SU-DHL-6 (cell line): ENCODE measurements around the gene KCNIP3.

Source experiments
- H2AFZ ChIP-seq: fragments of 200-600 bp; sonication (generic); 2 replicates; pipeline ENCODE4 v1.6.1; 2014; ENCODE audit warnings: low read depth, mild to moderate bottlenecking, moderate library complexity, mixed read lengths, antibody characterized with exemption, low read length; ENCODE audit not compliant: severe bottlenecking
- H3F3A ChIP-seq: fragments of 200-600 bp; shearing (Covaris generic); 2 replicates; pipeline ENCODE4 v1.6.0; 2016; ENCODE audit warnings: antibody characterized with exemption, mild to moderate bottlenecking; ENCODE audit not compliant: insufficient read depth
- H3K27ac ChIP-seq: fragments of 200-600 bp; sonication (generic); 2 replicates; pipeline ENCODE4 v1.5.1; 2016; ENCODE audit warnings: low read depth, mild to moderate bottlenecking, low read length, moderate library complexity, mixed read lengths
- H3K27me3 ChIP-seq: fragments of 200-600 bp; sonication (generic), shearing (Covaris generic); 2 replicates; pipeline ENCODE4 v1.6.0; 2014; ENCODE audit warnings: mild to moderate bottlenecking, low read length
- H3K36me3 ChIP-seq: fragments of 200-600 bp; sonication (generic); 2 replicates; pipeline ENCODE4 v1.6.1; 2014; ENCODE audit warnings: mild to moderate bottlenecking, low read length, mixed read lengths
- H3K4me2 ChIP-seq: fragments of 300-600, 200-600 bp; shearing (Covaris generic), sonication (generic); 2 replicates; pipeline ENCODE4 v1.6.0; 2014; ENCODE audit warnings: low read length, low read depth, mild to moderate bottlenecking; ENCODE audit not compliant: poor library complexity, severe bottlenecking
- H3K4me3 ChIP-seq: fragments of 200-600 bp; sonication (generic); 2 replicates; pipeline ENCODE4 v1.5.1; 2014; ENCODE audit warnings: antibody characterized with exemption, low read length, mild to moderate bottlenecking, mixed read lengths; ENCODE audit not compliant: insufficient read depth, poor library complexity, severe bottlenecking
- H3K79me2 ChIP-seq: fragments of 200-600 bp; sonication (generic); 2 replicates; pipeline ENCODE4 v1.6.1; 2014; ENCODE audit warnings: mild to moderate bottlenecking, low read length, moderate library complexity; ENCODE audit not compliant: insufficient read depth
- H3K9ac ChIP-seq: fragments of 200-600 bp; sonication (generic); 2 replicates; pipeline ENCODE4 v1.7.0; 2014; ENCODE audit warnings: mild to moderate bottlenecking, low read length
- H3K9me2 ChIP-seq: fragments of 200-600 bp; sonication (generic); replicated peaks from 2 replicates; pipeline ENCODE4 v1.6.1; 2014; ENCODE audit warnings: low read length; ENCODE audit not compliant: insufficient read depth
- H3K9me3 ChIP-seq: fragments of 200-600 bp; sonication (generic); 2 replicates; pipeline ENCODE4 v1.6.1; 2014; ENCODE audit warnings: low read length, mixed read lengths; ENCODE audit not compliant: insufficient read depth
- H4K20me1 ChIP-seq: fragments of 200-600 bp; sonication (generic); 2 replicates; pipeline ENCODE4 v1.6.1; 2014; ENCODE audit warnings: low read depth, mild to moderate bottlenecking, antibody characterized with exemption, low read length, moderate library complexity, mixed read lengths
- CTCF ChIP-seq: fragments of 200-600 bp; sonication (generic); IDR thresholded peaks from one replicate; pipeline ENCODE4 v1.5.1; 2017; ENCODE audit warnings: antibody characterized with exemption, mild to moderate bottlenecking, low read length, moderate library complexity; ENCODE audit not compliant: insufficient read depth, poor library complexity, severe bottlenecking
- EZH2phosphoT487 ChIP-seq: fragments of 200-600 bp; sonication (generic), shearing (Covaris generic); conservative IDR thresholded peaks from 2 replicates; pipeline ENCODE4 v1.6.1; 2018; ENCODE audit warnings: mild to moderate bottlenecking, antibody characterized with exemption, low read length, moderate library complexity, mixed read lengths

KCNIP3 gene

GRCh38 chr2:95386031-95386430 lies 88.9 kb downstream of the KCNIP3 start:
- H3K36me3 ChIP-seq: no peaks in the 10 kb centered on the region
- no peak overlapping the region for H3K9ac ChIP-seq
- H3F3A ChIP-seq: no peaks in the 10 kb centered on the region
- H3K27me3 ChIP-seq: no peaks in the 10 kb centered on the region
- H3K9me2 ChIP-seq: no peaks in the 10 kb centered on the region
- H2AFZ ChIP-seq: no peak overlapping the region
- H3K4me2 ChIP-seq: no peak overlapping the region
- no peak overlapping the region for H3K4me3 ChIP-seq
- no peaks in the 10 kb centered on the region for H3K79me2 ChIP-seq
- no peak for TF ChIP-seq EZH2phosphoT487
- TF ChIP-seq CTCF: no peak
- no peaks in the 10 kb centered on the region for H4K20me1 ChIP-seq
- no peaks in the 10 kb centered on the region for H3K9me3 ChIP-seq
- no peak overlapping the region for H3K27ac ChIP-seq

GRCh38 chr2:95387358-95387757 lies 90.2 kb downstream of the KCNIP3 start:
- no peaks in the 10 kb centered on the region for H3K9me3 ChIP-seq
- H3K79me2 ChIP-seq: no peaks in the 10 kb centered on the region
- no peaks in the 10 kb centered on the region for H3K36me3 ChIP-seq
- H3K9ac ChIP-seq: no peak overlapping the region
- H3K27me3 ChIP-seq: no peaks in the 10 kb centered on the region
- H3K9me2 ChIP-seq: no peaks in the 10 kb centered on the region
- no peak overlapping the region for H3K27ac ChIP-seq
- no peaks in the 10 kb centered on the region for H4K20me1 ChIP-seq
- no peaks in the 10 kb centered on the region for H3F3A ChIP-seq
- no peak overlapping the region for H3K4me3 ChIP-seq
- no peak overlapping the region for H2AFZ ChIP-seq
- no peak overlapping the region for H3K4me2 ChIP-seq
- TF ChIP-seq EZH2phosphoT487 (no peak), CTCF (no peak)

GRCh38 chr2:95388091-95388692 lies 91.0 kb downstream of the KCNIP3 start:
- TF ChIP-seq EZH2phosphoT487 (no peak), CTCF (no peak)
- no peaks in the 10 kb centered on the region for H3K27me3 ChIP-seq

More at GRCh38 chr2:95388091-95388692, 91.0 kb downstream of the KCNIP3 start:
- Histone ChIP-seq H3K4me2 (no peak overlapping the region), H3F3A (no peaks in the 10 kb centered on the region), H3K9me3 (no peaks in the 10 kb centered on the region), H2AFZ (no peak overlapping the region), H3K9ac (no peak overlapping the region), H3K4me3 (no peak overlapping the region), H4K20me1 (no peaks in the 10 kb centered on the region), H3K79me2 (no peaks in the 10 kb centered on the region), H3K9me2 (no peaks in the 10 kb centered on the region), H3K27ac (no peak overlapping the region), H3K36me3 (no peaks in the 10 kb centered on the region)
